ENCODE data around the gene ZFR. TPM values are rescaled to one million over a fixed set of nuclear protein-coding genes. Genes with fewer than 3 reads are reported as not detected.

The ZFR gene
- total RNA-seq, 4 donors from 2014 or later, result 27.7 to 67.1 (median 54.8) TPM

GRCh38 chr5:32461441-32462120 lies 17.0 kb upstream of the ZFR start:
- WGBS, 2 donors, result 74 to 82% methylated on average over 6 of the region's 6 CpGs

GRCh38 chr5:32460702-32461101 lies 16.2 kb upstream of the ZFR start:
- 69 to 87% methylated on average over 2 of the region's 2 CpGs for WGBS, 2 donors

More at GRCh38 chr5:32461441-32462120, 17.0 kb upstream of the ZFR start:
- TF ChIP-seq CTCF (IDR thresholded peaks at IDR 0.05), result no peak
- TF ChIP-seq POLR2A (IDR thresholded peaks at IDR 0.05), result no peak
- H3K27me3 ChIP-seq, result no peaks in the 10 kb centered on the region
- intact Hi-C loops (cut with DNase I), result no loop called here
- no peak overlapping the region for H3K27ac ChIP-seq
- no peaks in the 10 kb centered on the region for H3K36me3 ChIP-seq
- no peak overlapping the region for H3K4me3 ChIP-seq
- no peaks in the 10 kb centered on the region for H3K9me3 ChIP-seq
- DNase-seq, result no peak
- H3K4me1 ChIP-seq, result no peaks in the 10 kb centered on the region

GRCh38 chr5:32458880-32459495 lies 14.4 kb upstream of the ZFR start:
- DNase-seq, result no peak
- Histone ChIP-seq H3K27ac (no peak overlapping the region), H3K36me3 (no peaks in the 10 kb centered on the region), H3K4me1 (no peaks in the 10 kb centered on the region), H3K27me3 (peaks cover 0 to 4% (median 0%) of the 10 kb centered on the region in 4 donors), H3K9me3 (no peaks in the 10 kb centered on the region), H3K4me3 (no peak overlapping the region)
- 58 to 69% methylated on average over 3 to 5 of the region's 5 CpGs for WGBS, 2 donors
- no peak for TF ChIP-seq CTCF (IDR thresholded peaks at IDR 0.05)
- no peak for TF ChIP-seq POLR2A (IDR thresholded peaks at IDR 0.05)
- intact Hi-C loops (cut with DNase I), result no loop called here

More at GRCh38 chr5:32460702-32461101, 16.2 kb upstream of the ZFR start:
- no peaks in the 10 kb centered on the region for H3K4me1 ChIP-seq
- H3K27me3 ChIP-seq, result no peaks in the 10 kb centered on the region
- TF ChIP-seq POLR2A (IDR thresholded peaks at IDR 0.05), result no peak
- TF ChIP-seq CTCF (IDR thresholded peaks at IDR 0.05), result no peak
- no peak overlapping the region for H3K27ac ChIP-seq
- no peak overlapping the region for H3K4me3 ChIP-seq
- intact Hi-C loops (cut with DNase I), result no loop called here
- no peak for DNase-seq
- H3K36me3 ChIP-seq, result no peaks in the 10 kb centered on the region
- H3K9me3 ChIP-seq, result no peaks in the 10 kb centered on the region

- intact Hi-C loops (cut with DNase I), result no loop called here
- 93% methylated on average over 6 of the region's 6 CpGs for WGBS, 2 donors
- no peaks in the 10 kb centered on the region for H3K4me1 ChIP-seq
- no peaks in the 10 kb centered on the region for H3K9me3 ChIP-seq
- H3K27ac ChIP-seq, result no peak overlapping the region
- no peaks in the 10 kb centered on the region for H3K36me3 ChIP-seq
- TF ChIP-seq POLR2A (IDR thresholded peaks at IDR 0.05) (no peak), CTCF (IDR thresholded peaks at IDR 0.05) (no peak)
- H3K27me3 ChIP-seq, result peaks cover 0 to 16% (median 0%) of the 10 kb centered on the region in 4 donors
- no peak overlapping the region for H3K4me3 ChIP-seq
- no peak for DNase-seq
Measured at GRCh38 chr5:32455311-32455710, 10.8 kb upstream of the ZFR start.

GRCh38 chr5:32454821-32455220 lies 10.3 kb upstream of the ZFR start:
- Histone ChIP-seq H3K9me3 (no peaks in the 10 kb centered on the region), H3K27me3 (peaks cover 0 to 16% (median 0%) of the 10 kb centered on the region in 4 donors), H3K4me3 (no peak overlapping the region), H3K4me1 (no peaks in the 10 kb centered on the region), H3K27ac (no peak overlapping the region), H3K36me3 (no peaks in the 10 kb centered on the region)
- intact Hi-C loops (cut with DNase I), result no loop called here
- no peak for DNase-seq
- WGBS, 2 donors, result 96 to 97% methylated on average over 3 to 4 of the region's 5 CpGs
- no peak for TF ChIP-seq CTCF (IDR thresholded peaks at IDR 0.05)
- no peak for TF ChIP-seq POLR2A (IDR thresholded peaks at IDR 0.05)

Data from esophagus squamous epithelium (tissue), 5 donors.